ENCODE measurements around the gene WDFY2.

GRCh38 chr13:51697181-51697580 is 112.9 kb downstream of the WDFY2 start:
- TF ChIP-seq CTCF (IDR thresholded peaks at IDR 0.05) (no peak), POLR2A (IDR thresholded peaks at IDR 0.05) (no peak)

Data from upper lobe of left lung (tissue), 4 donors.